K562 (cell line): Measurements from ENCODE around the gene VPS33B. TPM values are rescaled to one million over a fixed set of nuclear protein-coding genes. Genes with fewer than 3 reads are reported as not detected.

ENCODE experiments used
- EGR1 ChIP-seq: fragments of 450-650 bp; conservative IDR thresholded peaks from 2 replicates; pipeline ENCODE4 v1.6.1; 2017; ENCODE audit warnings: mild to moderate bottlenecking
- FOXJ2 ChIP-seq: fragments of 200-800 bp; sonication (Bioruptor generic); IDR thresholded peaks from 2 replicates; pipeline ENCODE4 v1.6.1; 2016; ENCODE audit warnings: missing genetic modification characterization, missing compliant biosample characterization
- GTF2F1 ChIP-seq: IDR thresholded peaks from 2 replicates; pipeline ENCODE4 v1.6.1; 2011; ENCODE audit warnings: low read depth, low read length, improper control_type of control experiment
- MAZ ChIP-seq, 2 experiments: fragments of 450-650 bp in 1 of 2; sonication (generic) in 1 of 2; formaldehyde crosslinking; IDR thresholded peaks in 1 of 2; conservative IDR thresholded peaks in 1 of 2; 2 replicates each; pipeline versions ENCODE4 v1.4.0 to v1.5.0; 2020; ENCODE audit warnings: mild to moderate bottlenecking in 1 of 2, missing genetic modification reagents in 1 of 2
- MIER1 ChIP-seq: fragments of 450-650 bp; IDR thresholded peaks from 2 replicates; pipeline ENCODE4 v1.6.1; 2016; ENCODE audit warnings: antibody characterized with exemption, mild to moderate bottlenecking, low read depth
- PCBP1 ChIP-seq: fragments of 200-400 bp; formaldehyde crosslinking; IDR thresholded peaks from 2 replicates; pipeline ENCODE4 v1.6.1; 2018; ENCODE audit warnings: mild to moderate bottlenecking, low read depth, low read length; ENCODE audit not compliant: poor library complexity, severe bottlenecking
- PHF21A ChIP-seq: fragments of 450-650 bp; IDR thresholded peaks from 2 replicates; pipeline ENCODE4 v1.6.1; 2017; ENCODE audit warnings: low read depth, borderline replicate concordance
- POLR3A ChIP-seq: IDR thresholded peaks from 2 replicates; pipeline ENCODE4 v1.6.1; 2011; ENCODE audit warnings: borderline replicate concordance, mild to moderate bottlenecking, moderate library complexity; ENCODE audit not compliant: insufficient read length, insufficient read depth; ENCODE audit errors: extremely low read depth
- PTBP1 ChIP-seq: fragments of 200-400 bp; formaldehyde crosslinking; IDR thresholded peaks from 2 replicates; pipeline ENCODE4 v1.6.1; 2017; ENCODE audit warnings: low read depth, low read length
- SREBF1 ChIP-seq: fragments of 150-350 bp; IDR thresholded peaks from 2 replicates; pipeline ENCODE4 v1.6.1; 2014; ENCODE audit warnings: antibody characterized with exemption, low read depth, low read length, borderline replicate concordance
- ZNF384 ChIP-seq: IDR thresholded peaks from 2 replicates; pipeline ENCODE4 v1.6.1; 2012; ENCODE audit warnings: low read depth, low read length, improper control_type of control experiment
- ZNF507 ChIP-seq: conservative IDR thresholded peaks from 2 replicates; pipeline ENCODE4 v1.6.1; 2017; ENCODE audit warnings: missing genetic modification characterization, missing compliant biosample characterization
- ZSCAN29 ChIP-seq: fragments of 450-650 bp; IDR thresholded peaks from 2 replicates; pipeline ENCODE4 v1.6.1; 2017
- polyA plus RNA-seq, 8 experiments: library from polyadenylated mRNA; depleted of rRNA in 4 of 8; stranded (reverse) in 5 of 8; unstranded in 3 of 8; fragments of >200 nt; fragmentation: Nextera tagmentation in 2 of 8; fragmentation: Illumina TruSeq in 1 of 8; extraction: Ambion mirVana in 2 of 8; extraction: Trizol in 1 of 8; gene quantifications; 2 replicates each; pipeline versions ENCODE4 v1.2.1 to v1.2.3, GENCODE V29; 2011 to 2014; ENCODE audit warnings: inconsistent platforms in 1 of 8, missing spikeins in 1 of 8
- total RNA-seq, 7 experiments: library from RNA; depleted of rRNA in 6 of 7; stranded (reverse); fragments of >200 nt in 6 of 7; fragmentation: Illumina TruSeq in 2 of 7; extraction: Trizol in 2 of 7; gene quantifications; 2 replicates each; pipeline versions ENCODE4 v1.2.1 to v1.2.3, GENCODE V29; 2011 to 2021; ENCODE audit warnings: low replicate concordance in 1 of 7
- TF ChIP-seq, protein P1 (sequence below): fragments of 450-650 bp; IDR thresholded peaks from 2 replicates; pipeline ENCODE4 v1.6.1; 2014; ENCODE audit warnings: low read depth, mild to moderate bottlenecking, moderate library complexity, borderline replicate concordance
- TF ChIP-seq, protein P2 (sequence below): sonication (generic); formaldehyde crosslinking; IDR thresholded peaks from 2 replicates; pipeline ENCODE4 v1.8.0; 2022; ENCODE audit warnings: missing genetic modification reagents, mild to moderate bottlenecking, borderline replicate concordance
- TF ChIP-seq, protein P3 (sequence below): fragments of 450-650 bp; IDR thresholded peaks from 2 replicates; pipeline ENCODE4 v1.6.1; 2018; ENCODE audit warnings: mild to moderate bottlenecking, low read depth; ENCODE audit not compliant: partially characterized antibody
- TF ChIP-seq, protein P4 (sequence below): fragments of 250-450 bp; sonication (Bioruptor Pico); IDR thresholded peaks from 2 replicates; pipeline ENCODE4 v1.8.0; 2022; ENCODE audit warnings: moderate library complexity, mild to moderate bottlenecking, inconsistent platforms
- TF ChIP-seq, protein P5 (sequence below): fragments of 250-450 bp; sonication (Bioruptor Pico); IDR thresholded peaks from 2 replicates; pipeline ENCODE4 v1.5.0; 2020; ENCODE audit warnings: mild to moderate bottlenecking

Gene VPS33B
- total and polyA plus RNA-seq, 9 of the 15 experiments (the other 6 are each of a cell fraction or from before 2014, with no cell fraction given): 9.4 to 25.5 (median 14.8) TPM

DNA sequence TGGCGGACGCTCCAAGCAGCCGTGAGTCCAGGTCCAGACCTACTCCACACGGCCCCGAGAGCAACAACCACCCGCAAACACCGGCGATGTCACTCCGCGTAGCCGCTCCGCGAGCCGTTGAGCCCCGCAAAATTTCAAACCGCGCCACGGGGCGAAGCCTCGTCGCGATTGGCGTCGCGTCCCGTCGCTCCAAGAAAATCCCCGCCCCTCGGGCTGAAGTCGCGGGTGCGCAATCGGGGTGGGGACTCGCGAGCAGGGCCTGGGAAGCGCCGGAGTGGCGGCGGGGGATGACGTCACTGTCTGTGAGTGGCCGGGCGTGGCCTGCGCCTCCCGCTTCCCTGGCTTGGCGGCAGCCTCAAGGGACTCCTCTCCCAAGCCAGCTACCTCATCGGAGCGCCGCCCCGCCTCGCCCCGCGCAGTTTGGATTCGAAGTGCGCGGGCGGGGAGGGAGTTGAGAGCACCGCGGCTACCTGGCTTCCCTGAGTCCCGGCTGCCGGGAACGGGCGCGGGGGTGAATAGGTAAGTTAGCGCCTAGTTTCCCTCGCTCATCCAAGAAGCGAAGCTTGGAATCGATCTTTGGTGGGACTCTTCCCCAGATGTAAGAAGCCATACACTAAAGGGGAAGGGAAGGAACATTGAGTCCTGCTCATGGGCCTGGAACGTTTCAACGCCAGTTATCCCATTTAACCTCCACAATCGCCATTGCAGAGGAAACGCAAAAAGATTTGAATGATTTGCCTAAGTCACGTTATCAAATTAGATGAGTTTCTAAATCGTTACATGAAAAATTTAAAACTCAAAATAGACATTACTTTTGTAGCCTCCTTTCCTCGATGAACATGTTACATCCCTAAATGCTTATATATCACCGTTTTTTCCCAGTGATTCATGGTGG, 27.7 kb downstream of the VPS33B start, which contains the start of gene PRC1 (continued):
- TF ChIP-seq, protein P1, sequence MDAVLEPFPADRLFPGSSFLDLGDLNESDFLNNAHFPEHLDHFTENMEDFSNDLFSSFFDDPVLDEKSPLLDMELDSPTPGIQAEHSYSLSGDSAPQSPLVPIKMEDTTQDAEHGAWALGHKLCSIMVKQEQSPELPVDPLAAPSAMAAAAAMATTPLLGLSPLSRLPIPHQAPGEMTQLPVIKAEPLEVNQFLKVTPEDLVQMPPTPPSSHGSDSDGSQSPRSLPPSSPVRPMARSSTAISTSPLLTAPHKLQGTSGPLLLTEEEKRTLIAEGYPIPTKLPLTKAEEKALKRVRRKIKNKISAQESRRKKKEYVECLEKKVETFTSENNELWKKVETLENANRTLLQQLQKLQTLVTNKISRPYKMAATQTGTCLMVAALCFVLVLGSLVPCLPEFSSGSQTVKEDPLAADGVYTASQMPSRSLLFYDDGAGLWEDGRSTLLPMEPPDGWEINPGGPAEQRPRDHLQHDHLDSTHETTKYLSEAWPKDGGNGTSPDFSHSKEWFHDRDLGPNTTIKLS: peak; percentile 58
- peak; percentile 57 for TF ChIP-seq PCBP1
- no peak for TF ChIP-seq SREBF1
- TF ChIP-seq, protein P2, sequence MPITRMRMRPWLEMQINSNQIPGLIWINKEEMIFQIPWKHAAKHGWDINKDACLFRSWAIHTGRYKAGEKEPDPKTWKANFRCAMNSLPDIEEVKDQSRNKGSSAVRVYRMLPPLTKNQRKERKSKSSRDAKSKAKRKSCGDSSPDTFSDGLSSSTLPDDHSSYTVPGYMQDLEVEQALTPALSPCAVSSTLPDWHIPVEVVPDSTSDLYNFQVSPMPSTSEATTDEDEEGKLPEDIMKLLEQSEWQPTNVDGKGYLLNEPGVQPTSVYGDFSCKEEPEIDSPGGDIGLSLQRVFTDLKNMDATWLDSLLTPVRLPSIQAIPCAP: 0 out of 2 replicates have a peak, but pooled peaks have one; percentile 78
- no peak for TF ChIP-seq ZSCAN29
- no peak for TF ChIP-seq POLR3A
- TF ChIP-seq MIER1: no peak
- TF ChIP-seq, protein P3, sequence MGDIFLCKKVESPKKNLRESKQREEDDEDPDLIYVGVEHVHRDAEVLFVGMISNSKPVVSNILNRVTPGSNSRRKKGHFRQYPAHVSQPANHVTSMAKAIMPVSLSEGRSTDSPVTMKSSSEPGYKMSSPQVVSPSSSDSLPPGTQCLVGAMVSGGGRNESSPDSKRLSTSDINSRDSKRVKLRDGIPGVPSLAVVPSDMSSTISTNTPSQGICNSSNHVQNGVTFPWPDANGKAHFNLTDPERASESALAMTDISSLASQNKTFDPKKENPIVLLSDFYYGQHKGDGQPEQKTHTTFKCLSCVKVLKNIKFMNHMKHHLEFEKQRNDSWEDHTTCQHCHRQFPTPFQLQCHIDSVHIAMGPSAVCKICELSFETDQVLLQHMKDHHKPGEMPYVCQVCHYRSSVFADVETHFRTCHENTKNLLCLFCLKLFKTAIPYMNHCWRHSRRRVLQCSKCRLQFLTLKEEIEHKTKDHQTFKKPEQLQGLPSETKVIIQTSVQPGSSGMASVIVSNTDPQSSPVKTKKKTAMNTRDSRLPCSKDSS: no peak
- 0 out of 2 replicates have a peak, but pooled peaks have one; percentile 5 for TF ChIP-seq ZNF384
- TF ChIP-seq FOXJ2 (tag): 0 out of 2 replicates have a peak, but pooled peaks have one; percentile 36
- TF ChIP-seq, protein P4, sequence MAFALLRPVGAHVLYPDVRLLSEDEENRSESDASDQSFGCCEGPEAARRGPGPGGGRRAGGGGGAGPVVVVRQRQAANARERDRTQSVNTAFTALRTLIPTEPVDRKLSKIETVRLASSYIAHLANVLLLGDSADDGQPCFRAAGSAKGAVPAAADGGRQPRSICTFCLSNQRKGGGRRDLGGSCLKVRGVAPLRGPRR (CRISPR knock-in tag): no peak
- TF ChIP-seq PTBP1: 0 out of 2 replicates have a peak, but pooled peaks have one; percentile 45
- TF ChIP-seq ZNF507 (tag): no peak
- TF ChIP-seq, protein P5, sequence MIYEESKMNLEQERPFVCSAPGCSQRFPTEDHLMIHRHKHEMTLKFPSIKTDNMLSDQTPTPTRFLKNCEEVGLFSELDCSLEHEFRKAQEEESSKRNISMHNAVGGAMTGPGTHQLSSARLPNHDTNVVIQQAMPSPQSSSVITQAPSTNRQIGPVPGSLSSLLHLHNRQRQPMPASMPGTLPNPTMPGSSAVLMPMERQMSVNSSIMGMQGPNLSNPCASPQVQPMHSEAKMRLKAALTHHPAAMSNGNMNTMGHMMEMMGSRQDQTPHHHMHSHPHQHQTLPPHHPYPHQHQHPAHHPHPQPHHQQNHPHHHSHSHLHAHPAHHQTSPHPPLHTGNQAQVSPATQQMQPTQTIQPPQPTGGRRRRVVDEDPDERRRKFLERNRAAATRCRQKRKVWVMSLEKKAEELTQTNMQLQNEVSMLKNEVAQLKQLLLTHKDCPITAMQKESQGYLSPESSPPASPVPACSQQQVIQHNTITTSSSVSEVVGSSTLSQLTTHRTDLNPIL (CRISPR knock-in tag): no peak; the same call in 1 of the 2 replicates
- TF ChIP-seq PHF21A: no peak
- peak; percentile 86 to 97 for TF ChIP-seq MAZ (CRISPR knock-in tag; conservative IDR thresholded peaks at IDR 0.05 in 1 of 2, IDR thresholded peaks at IDR 0.05 in 1 of 2)
- TF ChIP-seq EGR1: peak; percentile 90
- peak; percentile 60; the same call in 1 of the 2 replicates for TF ChIP-seq GTF2F1
